ENCODE data around the gene PTPA. TPM values are rescaled to one million over a fixed set of nuclear protein-coding genes. Genes with fewer than 3 reads are reported as not detected.

PTPA gene
- total RNA-seq, 1 experiment from 2014 or later, result 91.8 TPM

GRCh38 chr9:129136446-129137035 lies 25.3 kb downstream of the PTPA start:
- no peak overlapping the region for H3K27ac Mint-ChIP-seq (ENCODE audit: low read depth, unreplicated experiment)
- H3K27me3 Mint-ChIP-seq (ENCODE audit: insufficient read depth, unreplicated experiment), result no peaks in the 10 kb centered on the region
- TF ChIP-seq CTCF (IDR thresholded peaks at IDR 0.05; ENCODE audit: unreplicated experiment), result no peak
- POLR2A ChIA-PET, result interaction anchor here (4.6 kb wide), 1 partner anchor 11 kb away, joined by 19 read pairs; no protein-coding TSS in a partner anchor
- no peak overlapping the region for H3K4me3 Mint-ChIP-seq (ENCODE audit: unreplicated experiment)
- H3K4me1 Mint-ChIP-seq (ENCODE audit: insufficient read depth, unreplicated experiment), result peaks cover 20% of the 10 kb centered on the region
- CTCF ChIA-PET, result interaction anchor here (0.6 to 7.2 kb wide), 9 partner anchors 10 to 494 kb away, joined by 3 to 96 read pairs (median 4); partner anchors contain the start of genes C9orf50 and NTMT1
- intact Hi-C loops (cut with micrococcal nuclease), result no loop called here
- no TSS peak for BruUV-seq (replicated peaks)
- peaks cover 29% of the 10 kb centered on the region for H3K36me3 Mint-ChIP-seq (ENCODE audit: insufficient read depth, unreplicated experiment)
- no peaks in the 10 kb centered on the region for H3K9me3 Mint-ChIP-seq (ENCODE audit: unreplicated experiment)
- no peak for DNase-seq (ENCODE audit: unreplicated experiment)

- intact Hi-C loops (cut with micrococcal nuclease), result loop anchor here (2.0 kb wide), 1 partner anchor 645 kb away; no protein-coding TSS in a partner anchor
- Mint-ChIP-seq H3K9me3 (ENCODE audit: unreplicated experiment) (no peaks in the 10 kb centered on the region), H3K36me3 (ENCODE audit: insufficient read depth, unreplicated experiment) (peaks cover 22% of the 10 kb centered on the region), H3K27ac (ENCODE audit: low read depth, unreplicated experiment) (no peak overlapping the region), H3K4me3 (ENCODE audit: unreplicated experiment) (no peak overlapping the region), H3K4me1 (ENCODE audit: insufficient read depth, unreplicated experiment) (peaks cover 24% of the 10 kb centered on the region), H3K27me3 (ENCODE audit: insufficient read depth, unreplicated experiment) (no peaks in the 10 kb centered on the region)
- BruUV-seq (replicated peaks), result no TSS peak
- POLR2A ChIA-PET, result interaction anchor here (3.5 to 5.7 kb wide), 3 partner anchors 12 to 345 kb away, joined by 19 to 154 read pairs (median 21); partner anchors contain the start of gene IER5L
- TF ChIP-seq CTCF (IDR thresholded peaks at IDR 0.05; ENCODE audit: unreplicated experiment), result no peak
- CTCF ChIA-PET, result interaction anchor here (0.6 to 9.2 kb wide), 13 partner anchors 7 to 487 kb away, joined by 3 to 103 read pairs (median 4); partner anchors contain the start of genes C9orf50 and NTMT1
- DNase-seq (ENCODE audit: unreplicated experiment), result no peak
Measured at GRCh38 chr9:129137292-129138143, 26.3 kb downstream of the PTPA start.

- intact Hi-C loops (cut with micrococcal nuclease), result loop anchor here (2.0 kb wide), 1 partner anchor 645 kb away; no protein-coding TSS in a partner anchor
- no peak overlapping the region for H3K27ac Mint-ChIP-seq (ENCODE audit: low read depth, unreplicated experiment)
- BruUV-seq (replicated peaks), result no TSS peak
- peaks cover 27% of the 10 kb centered on the region for H3K36me3 Mint-ChIP-seq (ENCODE audit: insufficient read depth, unreplicated experiment)
- no peak overlapping the region for H3K4me3 Mint-ChIP-seq (ENCODE audit: unreplicated experiment)
- ChIA-PET POLR2A (interaction anchor here (1.1 to 5.7 kb wide), 7 partner anchors 12 to 490 kb away, joined by 3 to 154 read pairs (median 8); partner anchors contain the start of gene IER5L), CTCF (interaction anchor here (0.7 to 9.2 kb wide), 12 partner anchors 8 to 486 kb away, joined by 3 to 103 read pairs (median 7); partner anchors contain the start of genes C9orf50 and NTMT1)
- no peak for DNase-seq (ENCODE audit: unreplicated experiment)
- peaks cover 28% of the 10 kb centered on the region for H3K4me1 Mint-ChIP-seq (ENCODE audit: insufficient read depth, unreplicated experiment)
- H3K9me3 Mint-ChIP-seq (ENCODE audit: unreplicated experiment), result no peaks in the 10 kb centered on the region
- no peaks in the 10 kb centered on the region for H3K27me3 Mint-ChIP-seq (ENCODE audit: insufficient read depth, unreplicated experiment)
- no peak for TF ChIP-seq CTCF (IDR thresholded peaks at IDR 0.05; ENCODE audit: unreplicated experiment)
Measured at GRCh38 chr9:129138144-129138462, 26.9 kb downstream of the PTPA start.
